ENCODE results near the gene SLC19A1. TPM values are rescaled to one million over a fixed set of nuclear protein-coding genes. Genes with fewer than 3 reads are reported as not detected.

The SLC19A1 gene
- total and polyA plus RNA-seq, 2 donors from 2014 or later, result 5.1 to 7.2 TPM

DNA sequence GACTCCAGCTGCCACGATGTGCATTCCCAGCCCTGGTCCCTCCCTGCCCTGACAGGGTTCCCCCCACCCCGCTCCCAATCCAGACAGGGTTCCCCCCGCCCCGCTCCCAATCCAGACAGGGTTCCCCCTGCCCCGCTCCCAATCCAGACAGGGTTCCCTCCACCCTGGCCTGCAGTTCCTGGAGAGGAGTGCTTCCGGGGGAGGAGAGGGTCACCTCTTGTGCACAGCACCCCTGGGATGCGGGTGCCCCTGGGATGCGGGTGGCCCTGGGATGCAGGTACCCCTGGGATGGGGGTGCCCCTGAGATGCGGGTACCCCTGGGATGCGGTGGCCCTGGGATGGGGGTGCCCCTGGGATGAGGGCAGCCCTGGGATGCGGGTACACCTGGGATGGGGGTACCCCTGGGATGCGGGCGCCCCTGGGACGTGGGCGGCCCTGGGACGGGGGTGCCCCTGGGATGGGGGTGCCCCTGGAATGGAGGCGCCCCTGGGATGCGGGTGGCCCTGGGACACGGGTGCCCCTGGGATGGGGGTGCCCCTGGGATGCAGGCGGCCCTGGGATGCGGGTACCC, 36.7 kb upstream of the SLC19A1 start:
- FAIRE-seq, result no peak
- intact Hi-C loops (cut with DNase I), result no loop called here
- no peaks in the 10 kb centered on the region for H3K27me3 ChIP-seq (ENCODE audit: control insufficient read depth, insufficient read depth, low read length)
- H3K4me3 ChIP-seq (ENCODE audit: low read length in 3 of 3), result no peak overlapping the region
- H3K36me3 ChIP-seq (ENCODE audit: control insufficient read depth in 2 of 3, insufficient read depth in 3 of 3, low read length in 3 of 3), result no peaks in the 10 kb centered on the region
- no peak overlapping the region for H3K27ac ChIP-seq (ENCODE audit: low read depth in 2 of 2, low read length in 2 of 2)
- no peak for TF ChIP-seq CTCF (IDR thresholded peaks at IDR 0.05; ENCODE audit: borderline replicate concordance, extremely low read depth, insufficient read depth)
- no peaks in the 10 kb centered on the region for H3K4me1 ChIP-seq (ENCODE audit: control insufficient read depth in 2 of 3, insufficient read depth in 2 of 3, low read depth in 1 of 3, low read length in 3 of 3)
- H3K9me3 ChIP-seq (ENCODE audit: control insufficient read depth in 2 of 3, insufficient read depth in 1 of 3, low read length in 3 of 3), result no peaks in the 10 kb centered on the region
- DNase-seq, result peak in 1 of 5 donors; percentile 52
- no peak overlapping the region for H3K9ac ChIP-seq (ENCODE audit: low read length in 3 of 3)

DNA sequence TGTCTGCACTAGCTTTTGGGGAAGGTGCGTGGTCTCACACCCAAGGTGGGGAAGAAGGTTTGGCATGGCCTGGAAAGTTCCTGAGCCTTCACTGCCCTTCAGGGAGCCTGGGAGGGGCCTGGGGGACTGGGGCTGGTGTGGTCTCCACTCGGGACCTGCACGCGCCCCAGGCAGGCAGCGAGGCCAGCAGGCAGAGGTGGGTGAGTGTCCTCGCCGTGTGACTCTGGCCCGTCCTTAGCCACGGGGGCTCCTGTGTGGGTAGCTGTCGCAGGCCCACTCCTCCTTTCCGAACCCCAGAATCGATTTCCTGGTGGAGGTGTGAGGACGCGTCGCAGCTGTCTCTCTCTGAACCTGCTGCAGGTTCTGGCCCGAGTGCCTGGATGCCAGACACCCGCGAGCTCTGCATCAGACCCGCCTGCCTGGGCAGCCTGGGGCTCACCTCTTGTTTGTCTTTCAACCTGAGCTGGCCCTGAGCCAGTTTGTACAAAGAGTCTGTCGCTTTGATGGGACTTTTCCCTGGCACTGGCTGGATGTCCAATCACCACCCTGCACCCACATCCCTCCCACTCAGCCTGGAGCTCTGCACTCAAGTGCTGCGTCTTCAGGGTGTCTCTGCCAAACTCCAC, 36.0 kb upstream of the SLC19A1 start:
- intact Hi-C loops (cut with DNase I), result no loop called here
- no peak for FAIRE-seq
- TF ChIP-seq CTCF (IDR thresholded peaks at IDR 0.05; ENCODE audit: borderline replicate concordance, extremely low read depth, insufficient read depth), result no peak
- no peak overlapping the region for H3K27ac ChIP-seq (ENCODE audit: low read depth in 2 of 2, low read length in 2 of 2)
- no peaks in the 10 kb centered on the region for H3K36me3 ChIP-seq (ENCODE audit: control insufficient read depth in 2 of 3, insufficient read depth in 3 of 3, low read length in 3 of 3)
- no peaks in the 10 kb centered on the region for H3K9me3 ChIP-seq (ENCODE audit: control insufficient read depth in 2 of 3, insufficient read depth in 1 of 3, low read length in 3 of 3)
- DNase-seq, result peak in 1 of 5 donors; percentile 62
- H3K9ac ChIP-seq (ENCODE audit: low read length in 3 of 3), result no peak overlapping the region
- H3K27me3 ChIP-seq (ENCODE audit: control insufficient read depth, insufficient read depth, low read length), result no peaks in the 10 kb centered on the region
- H3K4me1 ChIP-seq (ENCODE audit: control insufficient read depth in 2 of 3, insufficient read depth in 2 of 3, low read depth in 1 of 3, low read length in 3 of 3), result no peaks in the 10 kb centered on the region
- H3K4me3 ChIP-seq (ENCODE audit: low read length in 3 of 3), result no peak overlapping the region

- no peak for FAIRE-seq
- H3K9me3 ChIP-seq (ENCODE audit: control insufficient read depth in 2 of 3, insufficient read depth in 1 of 3, low read length in 3 of 3), result no peaks in the 10 kb centered on the region
- H3K27ac ChIP-seq (ENCODE audit: low read depth in 2 of 2, low read length in 2 of 2), result no peak overlapping the region
- no peaks in the 10 kb centered on the region for H3K4me1 ChIP-seq (ENCODE audit: control insufficient read depth in 2 of 3, insufficient read depth in 2 of 3, low read depth in 1 of 3, low read length in 3 of 3)
- DNase-seq, result peak in 1 of 5 donors; percentile 56
- no peaks in the 10 kb centered on the region for H3K27me3 ChIP-seq (ENCODE audit: control insufficient read depth, insufficient read depth, low read length)
- no peak overlapping the region for H3K9ac ChIP-seq (ENCODE audit: low read length in 3 of 3)
- no peak for TF ChIP-seq CTCF (IDR thresholded peaks at IDR 0.05; ENCODE audit: borderline replicate concordance, extremely low read depth, insufficient read depth)
- intact Hi-C loops (cut with DNase I), result no loop called here
- H3K4me3 ChIP-seq (ENCODE audit: low read length in 3 of 3), result no peak overlapping the region
- H3K36me3 ChIP-seq (ENCODE audit: control insufficient read depth in 2 of 3, insufficient read depth in 3 of 3, low read length in 3 of 3), result no peaks in the 10 kb centered on the region
These were observed 35.5 kb upstream of the SLC19A1 start for GRCh38 chr21:45577801-45578175.

Data from kidney (tissue), 14 donors.